Measurements from ENCODE around the gene NUP210. TPM values are rescaled to one million over a fixed set of nuclear protein-coding genes. Genes with fewer than 3 reads are reported as not detected.

The NUP210 gene
- total and polyA plus RNA-seq, 2 experiments from 2014 or later = 6.7 to 8.4 TPM

- Histone ChIP-seq H3K4me3 (no peak overlapping the region), H3K27me3 (peaks cover 40% of the 10 kb centered on the region)
Observed at GRCh38 chr3:13280811-13281506, 139.2 kb downstream of the NUP210 start.

DNA sequence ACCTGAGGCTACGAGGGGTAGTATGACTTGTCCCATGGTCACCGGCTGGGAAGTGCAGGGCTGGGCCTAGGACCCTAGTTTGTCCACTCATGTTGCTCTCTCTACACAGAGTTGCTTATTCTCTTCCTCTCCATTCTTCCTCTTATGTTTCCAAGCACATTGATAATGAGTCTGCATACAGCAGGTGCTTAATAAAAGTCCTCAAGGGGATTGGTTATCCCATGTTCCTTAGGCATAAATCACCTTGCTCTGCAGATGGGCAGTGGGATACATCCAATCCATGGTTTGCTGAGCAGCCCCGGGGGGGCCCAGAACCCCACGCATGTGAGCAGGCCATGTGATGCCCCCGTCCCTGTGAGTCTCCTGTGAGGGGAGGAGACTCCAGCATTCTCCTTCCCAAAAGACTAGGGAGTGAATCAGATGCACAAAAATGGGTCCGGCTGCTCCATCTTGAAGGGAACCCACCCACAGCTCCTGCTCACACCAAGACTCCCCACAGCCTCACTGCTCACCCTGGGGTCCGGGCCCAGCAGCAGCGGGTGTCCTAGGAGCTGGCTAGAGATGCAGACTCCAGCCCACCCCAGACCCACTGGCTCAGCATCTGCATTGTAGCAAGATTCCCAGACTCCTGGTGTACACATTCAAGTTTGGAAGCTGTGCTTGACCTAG lies 139.9 kb downstream of the NUP210 start:
- H3K27ac ChIP-seq = no peak overlapping the region
- WGBS (ENCODE audit: low lambda C conversion rate, missing lambda C conversion rate) = 93% methylated on average over 8 of the region's 8 CpGs
- no peak overlapping the region for H3K4me3 ChIP-seq
- H2AFZ ChIP-seq = no peak overlapping the region
- no peak overlapping the region for H3K4me2 ChIP-seq
- H3K9me2 ChIP-seq (replicated peaks; ENCODE audit: insufficient read depth) = no peaks in the 10 kb centered on the region
- TF ChIP-seq EZH2 (IDR thresholded peaks at IDR 0.05; ENCODE audit: borderline replicate concordance) = no peak
- DNase-seq (ENCODE audit: low spot score) = no peak
- no peaks in the 10 kb centered on the region for H4K20me1 ChIP-seq (ENCODE audit: insufficient read depth, poor library complexity, severe bottlenecking)
- peaks cover 40% of the 10 kb centered on the region for H3K27me3 ChIP-seq
- no peaks in the 10 kb centered on the region for H3K79me2 ChIP-seq
- no peaks in the 10 kb centered on the region for H3K4me1 ChIP-seq (ENCODE audit: insufficient read depth)
- H3K36me3 ChIP-seq (replicated peaks; ENCODE audit: insufficient read depth, low read depth) = no peaks in the 10 kb centered on the region
- peaks cover 7% of the 10 kb centered on the region for H3K9me3 ChIP-seq (ENCODE audit: low read depth)

More at GRCh38 chr3:13280811-13281506, 139.2 kb downstream of the NUP210 start:
- no peak for TF ChIP-seq CTCF (IDR thresholded peaks at IDR 0.05; ENCODE audit: poor library complexity)
- TF ChIP-seq EZH2 (IDR thresholded peaks at IDR 0.05; ENCODE audit: borderline replicate concordance) = no peak
- no peak for TF ChIP-seq EZH2phosphoT487 (IDR thresholded peaks at IDR 0.05; ENCODE audit: low read depth, severe bottlenecking, unreplicated experiment)
- H3K79me2 ChIP-seq = no peaks in the 10 kb centered on the region
- WGBS (ENCODE audit: low lambda C conversion rate, missing lambda C conversion rate) = 76% methylated on average over 19 of the region's 19 CpGs
- H3K4me1 ChIP-seq (ENCODE audit: insufficient read depth) = no peaks in the 10 kb centered on the region
- no peaks in the 10 kb centered on the region for H3K9me2 ChIP-seq (replicated peaks; ENCODE audit: insufficient read depth)
- H4K20me1 ChIP-seq (ENCODE audit: insufficient read depth, poor library complexity, severe bottlenecking) = no peaks in the 10 kb centered on the region
- H2AFZ ChIP-seq = no peak overlapping the region
- H3K27ac ChIP-seq = no peak overlapping the region
- no peak for DNase-seq (ENCODE audit: low spot score)
- no peaks in the 10 kb centered on the region for H3K36me3 ChIP-seq (replicated peaks; ENCODE audit: insufficient read depth, low read depth)
- peaks cover 7% of the 10 kb centered on the region for H3K9me3 ChIP-seq (ENCODE audit: low read depth)
- no peak overlapping the region for H3K4me2 ChIP-seq

DNA sequence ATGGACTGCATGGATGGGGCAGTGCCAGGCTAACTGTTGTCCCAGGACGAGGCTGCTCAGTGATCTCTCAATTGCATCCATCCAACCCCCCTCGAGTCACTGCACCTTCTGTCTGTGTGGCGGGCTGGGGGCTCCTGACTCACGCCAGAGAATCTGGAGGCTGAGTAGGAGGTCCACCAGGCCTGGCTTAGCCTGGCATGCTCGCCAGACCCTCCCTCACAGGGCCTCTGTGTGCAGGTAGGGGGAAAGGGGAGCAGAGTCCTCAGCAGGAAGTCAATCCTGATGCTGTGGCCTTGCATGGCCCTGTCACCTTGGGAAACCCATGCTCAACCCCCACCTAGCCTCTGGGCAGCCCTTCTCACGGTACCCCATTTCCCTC lies 140.6 kb downstream of the NUP210 start:
- Histone ChIP-seq H3K36me3 (replicated peaks; ENCODE audit: insufficient read depth, low read depth) (no peaks in the 10 kb centered on the region), H3K9me2 (replicated peaks; ENCODE audit: insufficient read depth) (no peaks in the 10 kb centered on the region), H3K9me3 (ENCODE audit: low read depth) (peaks cover 7% of the 10 kb centered on the region), H3K27me3 (peaks cover 40% of the 10 kb centered on the region), H3K4me2 (no peak overlapping the region), H2AFZ (no peak overlapping the region), H3K4me3 (no peak overlapping the region), H4K20me1 (ENCODE audit: insufficient read depth, poor library complexity, severe bottlenecking) (no peaks in the 10 kb centered on the region), H3K27ac (no peak overlapping the region), H3K79me2 (no peaks in the 10 kb centered on the region), H3K4me1 (ENCODE audit: insufficient read depth) (no peaks in the 10 kb centered on the region)
- no peak for DNase-seq (ENCODE audit: low spot score)
- TF ChIP-seq CTCF (IDR thresholded peaks at IDR 0.05; ENCODE audit: poor library complexity) = no peak
- TF ChIP-seq EZH2 (IDR thresholded peaks at IDR 0.05; ENCODE audit: borderline replicate concordance) = no peak
- no peak for TF ChIP-seq EZH2phosphoT487 (IDR thresholded peaks at IDR 0.05; ENCODE audit: low read depth, severe bottlenecking, unreplicated experiment)
- WGBS (ENCODE audit: low lambda C conversion rate, missing lambda C conversion rate) = 91% methylated on average over 6 of the region's 6 CpGs

- Histone ChIP-seq H3K9me3 (ENCODE audit: low read depth) (peaks cover 3% of the 10 kb centered on the region), H4K20me1 (ENCODE audit: insufficient read depth, poor library complexity, severe bottlenecking) (no peaks in the 10 kb centered on the region), H2AFZ (no peak overlapping the region), H3K36me3 (replicated peaks; ENCODE audit: insufficient read depth, low read depth) (no peaks in the 10 kb centered on the region), H3K4me2 (no peak overlapping the region), H3K4me1 (ENCODE audit: insufficient read depth) (no peaks in the 10 kb centered on the region), H3K9me2 (replicated peaks; ENCODE audit: insufficient read depth) (no peaks in the 10 kb centered on the region), H3K27ac (no peak overlapping the region), H3K79me2 (no peaks in the 10 kb centered on the region), H3K4me3 (no peak overlapping the region), H3K27me3 (peaks cover 34% of the 10 kb centered on the region)
- WGBS (ENCODE audit: low lambda C conversion rate, missing lambda C conversion rate) = 96% methylated on average over 9 of the region's 9 CpGs
- no peak for DNase-seq (ENCODE audit: low spot score)
- TF ChIP-seq CTCF (IDR thresholded peaks at IDR 0.05; ENCODE audit: poor library complexity) (no peak), EZH2 (IDR thresholded peaks at IDR 0.05; ENCODE audit: borderline replicate concordance) (no peak), EZH2phosphoT487 (IDR thresholded peaks at IDR 0.05; ENCODE audit: low read depth, severe bottlenecking, unreplicated experiment) (no peak)
Observed at GRCh38 chr3:13278783-13279531, 141.2 kb downstream of the NUP210 start.
